CD14-positive monocyte (primary cell): Measurements from ENCODE around the gene EEFSEC. TPM values are rescaled to one million over a fixed set of nuclear protein-coding genes. Genes with fewer than 3 reads are reported as not detected.

ENCODE experiments used
- DNase-seq, 3 donors: peaks; one replicate each; pipeline ENCODE4 v3.0.0-alpha.2; 2011 to 2022
- H2AFZ ChIP-seq: 2 replicates; pipeline ENCODE4 v1.6.0; 2012; ENCODE audit warnings: mild to moderate bottlenecking, low read depth, low read length, inconsistent platforms; ENCODE audit not compliant: insufficient read depth, poor library complexity, severe bottlenecking
- H3K27ac ChIP-seq, 2 donors: 1 replicate in 1 of 2; 2 replicates in 1 of 2; pipeline ENCODE4 v1.5.1; 2012 to 2013; ENCODE audit warnings: low read length in 2 of 2, control low read depth in 1 of 2, inconsistent platforms in 1 of 2, low read depth in 1 of 2, mild to moderate bottlenecking in 1 of 2
- H3K27me3 ChIP-seq, 2 donors: one replicate each; pipeline versions ENCODE4 v1.6.0 to v1.6.1; 2011 to 2013; ENCODE audit warnings: low read length in 2 of 2; ENCODE audit not compliant: control insufficient read depth in 2 of 2, insufficient read depth in 2 of 2
- H3K36me3 ChIP-seq, 2 donors: replicated peaks in 1 of 2; 1 replicate in 1 of 2; 2 replicates in 1 of 2; pipeline versions ENCODE4 v1.5.1 to v1.6.1; 2012 to 2013; ENCODE audit warnings: low read length in 2 of 2, control low read depth in 1 of 2, inconsistent platforms in 1 of 2, mild to moderate bottlenecking in 1 of 2; ENCODE audit not compliant: insufficient read depth in 2 of 2, control insufficient read depth in 1 of 2
- H3K4me1 ChIP-seq, 2 donors: 1 replicate in 1 of 2; 2 replicates in 1 of 2; pipeline versions ENCODE4 v1.5.1 to v1.6.1; 2012 to 2013; ENCODE audit warnings: low read length in 2 of 2, control low read depth in 1 of 2, inconsistent platforms in 1 of 2, mild to moderate bottlenecking in 1 of 2, moderate library complexity in 1 of 2; ENCODE audit not compliant: insufficient read depth in 2 of 2, control insufficient read depth in 1 of 2
- H3K4me2 ChIP-seq: replicated peaks from 2 replicates; pipeline ENCODE3; 2012; ENCODE audit warnings: low read length, moderate library complexity, mild to moderate bottlenecking; ENCODE audit not compliant: poor library complexity, severe bottlenecking; ENCODE audit errors: extremely low read depth
- H3K4me3 ChIP-seq, 3 experiments: fragments of 200-600 bp in 1 of 3; sonication (generic) in 1 of 3; replicated peaks in 1 of 3; 1 replicate in 2 of 3; 2 replicates in 1 of 3; pipeline ENCODE4 v1.5.1; 2011 to 2013; ENCODE audit warnings: low read length in 3 of 3, mild to moderate bottlenecking in 3 of 3, control low read depth in 2 of 3, low read depth in 2 of 3, inconsistent platforms in 1 of 3, moderate library complexity in 1 of 3
- H3K79me2 ChIP-seq: 2 replicates; pipeline ENCODE4 v1.6.0; 2012; ENCODE audit warnings: mild to moderate bottlenecking, control low read depth, inconsistent platforms, low read length, moderate library complexity; ENCODE audit not compliant: insufficient read depth
- H3K9ac ChIP-seq: 2 replicates; pipeline ENCODE4 v1.6.0; 2017; ENCODE audit warnings: low read length, mild to moderate bottlenecking; ENCODE audit not compliant: insufficient read depth, poor library complexity, severe bottlenecking
- H3K9me3 ChIP-seq, 2 donors: replicated peaks in 1 of 2; 1 replicate in 1 of 2; 2 replicates in 1 of 2; pipeline versions ENCODE4 v1.5.1 to v1.6.1; 2012 to 2013; ENCODE audit warnings: low read length in 2 of 2, control low read depth in 1 of 2; ENCODE audit not compliant: control insufficient read depth in 1 of 2, insufficient read depth in 1 of 2
- H4K20me1 ChIP-seq: 2 replicates; pipeline ENCODE4 v1.6.0; 2012; ENCODE audit warnings: mild to moderate bottlenecking, low read length, control low read depth, moderate library complexity; ENCODE audit not compliant: insufficient read depth
- H3K27ac Mint-ChIP-seq, 7 donors: one replicate each; pipeline ENCODE4 v1.8.0; 2020; ENCODE audit warnings: mild to moderate bottlenecking in 7 of 7, mixed read lengths in 7 of 7, moderate library complexity in 6 of 7, inconsistent platforms in 2 of 7
- H3K27me3 Mint-ChIP-seq, 3 donors: one replicate each; pipeline ENCODE4 v1.8.0; 2021 to 2022; ENCODE audit warnings: low read depth in 3 of 3, mild to moderate bottlenecking in 3 of 3, mixed read lengths in 3 of 3, moderate library complexity in 3 of 3, inconsistent platforms in 1 of 3
- H3K36me3 Mint-ChIP-seq, 2 donors: one replicate each; pipeline ENCODE4 v1.8.0; 2020; ENCODE audit warnings: mixed read lengths in 2 of 2, inconsistent platforms in 1 of 2, mild to moderate bottlenecking in 1 of 2
- H3K4me1 Mint-ChIP-seq: one replicate; pipeline ENCODE4 v1.8.0; 2020; ENCODE audit warnings: mild to moderate bottlenecking, mixed read lengths
- H3K4me3 Mint-ChIP-seq, 2 donors: one replicate each; pipeline ENCODE4 v1.8.0; 2020; ENCODE audit warnings: mild to moderate bottlenecking in 2 of 2, mixed read lengths in 2 of 2, moderate library complexity in 1 of 2
- H3K9me3 Mint-ChIP-seq, 7 donors: one replicate each; pipeline ENCODE4 v1.8.0; 2020 to 2022; ENCODE audit warnings: mixed read lengths in 7 of 7, mild to moderate bottlenecking in 6 of 7, moderate library complexity in 6 of 7, inconsistent platforms in 2 of 7
- WGBS: methylation state at CpG from one replicate; pipeline ENCODE4 v1.1.5; 2013; ENCODE audit warnings: missing lambda C conversion rate; ENCODE audit not compliant: insufficient coverage; 5-methylcytosine and 5-hydroxymethylcytosine counted together
- intact Hi-C, 2 donors: fragments of 100-400 bp; cut with micrococcal nuclease; formaldehyde crosslinking; loops; one replicate each; pipeline versions ENCODE4 v1.15.0 to v1.15.1; 2023
- polyA plus RNA-seq, 3 donors: library from polyadenylated mRNA; depleted of rRNA in 1 of 3; unstranded in 2 of 3; stranded (reverse) in 1 of 3; fragments of 300-500 nt in 2 of 3; fragments of >200 nt in 1 of 3; fragmentation: Illumina TruSeq in 2 of 3; gene quantifications; 1 replicate in 2 of 3; 2 replicates in 1 of 3; pipeline ENCODE4 v1.2.3, GENCODE V29; 2012 to 2021
- TF ChIP-seq, protein P1 (sequence below): fragments of 200-600 bp; IDR thresholded peaks from one replicate; pipeline ENCODE4 v1.8.0; 2022; ENCODE audit warnings: antibody characterized with exemption, mild to moderate bottlenecking

EEFSEC gene
- polyA plus RNA-seq, 3 donors, result 13.3 to 14.9 (median 14.9) TPM

- H3K79me2 ChIP-seq, result no peaks in the 10 kb centered on the region
- H3K4me3 ChIP-seq, result no peak overlapping the region
- H2AFZ ChIP-seq, result no peak overlapping the region
- no peaks in the 10 kb centered on the region for H3K36me3 ChIP-seq
- H3K4me1 ChIP-seq, result peaks cover under 1 to 8% of the 10 kb centered on the region in 2 donors
- TF ChIP-seq, protein P1, sequence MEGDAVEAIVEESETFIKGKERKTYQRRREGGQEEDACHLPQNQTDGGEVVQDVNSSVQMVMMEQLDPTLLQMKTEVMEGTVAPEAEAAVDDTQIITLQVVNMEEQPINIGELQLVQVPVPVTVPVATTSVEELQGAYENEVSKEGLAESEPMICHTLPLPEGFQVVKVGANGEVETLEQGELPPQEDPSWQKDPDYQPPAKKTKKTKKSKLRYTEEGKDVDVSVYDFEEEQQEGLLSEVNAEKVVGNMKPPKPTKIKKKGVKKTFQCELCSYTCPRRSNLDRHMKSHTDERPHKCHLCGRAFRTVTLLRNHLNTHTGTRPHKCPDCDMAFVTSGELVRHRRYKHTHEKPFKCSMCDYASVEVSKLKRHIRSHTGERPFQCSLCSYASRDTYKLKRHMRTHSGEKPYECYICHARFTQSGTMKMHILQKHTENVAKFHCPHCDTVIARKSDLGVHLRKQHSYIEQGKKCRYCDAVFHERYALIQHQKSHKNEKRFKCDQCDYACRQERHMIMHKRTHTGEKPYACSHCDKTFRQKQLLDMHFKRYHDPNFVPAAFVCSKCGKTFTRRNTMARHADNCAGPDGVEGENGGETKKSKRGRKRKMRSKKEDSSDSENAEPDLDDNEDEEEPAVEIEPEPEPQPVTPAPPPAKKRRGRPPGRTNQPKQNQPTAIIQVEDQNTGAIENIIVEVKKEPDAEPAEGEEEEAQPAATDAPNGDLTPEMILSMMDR, result no peak
- no peaks in the 10 kb centered on the region for H4K20me1 ChIP-seq
- H3K27me3 ChIP-seq, result peaks cover 17 to 56% of the 10 kb centered on the region in 2 donors
- no peak for DNase-seq
- no peak overlapping the region for H3K27ac ChIP-seq
- Mint-ChIP-seq H3K27me3 (peaks cover 48 to 72% (median 49%) of the 10 kb centered on the region in 3 donors), H3K27ac (no peak overlapping the region), H3K36me3 (no peaks in the 10 kb centered on the region), H3K4me1 (peaks cover 6% of the 10 kb centered on the region), H3K9me3 (peaks cover 0 to 7% (median 3%) of the 10 kb centered on the region in 7 donors), H3K4me3 (peak overlapping the region in 1 of 2 donors; percentile 72)
- 82% methylated on average over 13 of the region's 13 CpGs for WGBS
- intact Hi-C loops, result loop anchor here in 1 of 2 donors (5.0 kb wide), 1 partner anchor 60 kb away; the partner anchor contains the start of gene GATA2
- no peak overlapping the region for H3K4me2 ChIP-seq
- H3K9ac ChIP-seq, result no peak overlapping the region
- peaks cover 0 to 5% of the 10 kb centered on the region in 2 donors for H3K9me3 ChIP-seq
Observed at GRCh38 chr3:128431803-128432300, 278.6 kb downstream of the EEFSEC start.

GRCh38 chr3:128432301-128432970 lies 279.2 kb downstream of the EEFSEC start:
- peaks cover 17 to 54% of the 10 kb centered on the region in 2 donors for H3K27me3 ChIP-seq
- no peaks in the 10 kb centered on the region for H3K36me3 Mint-ChIP-seq
- peaks cover 44 to 72% (median 46%) of the 10 kb centered on the region in 3 donors for H3K27me3 Mint-ChIP-seq
- intact Hi-C loops, result loop anchor here in 1 of 2 donors (5.0 kb wide), 1 partner anchor 60 kb away; the partner anchor contains the start of gene GATA2
- peaks cover 0 to 5% of the 10 kb centered on the region in 2 donors for H3K9me3 ChIP-seq
- no peak overlapping the region for H3K4me2 ChIP-seq
- H4K20me1 ChIP-seq, result no peaks in the 10 kb centered on the region
- peaks cover 0 to 8% of the 10 kb centered on the region in 2 donors for H3K4me1 ChIP-seq
- H3K4me1 Mint-ChIP-seq, result peaks cover 6% of the 10 kb centered on the region
- H3K27ac Mint-ChIP-seq, result peak overlapping the region in 1 of 7 donors; percentile 62
- 6% methylated on average over 38 of the region's 43 CpGs for WGBS
- peak overlapping the region in 1 of 2 donors; percentile 72 for H3K4me3 Mint-ChIP-seq
- H3K4me3 ChIP-seq, result no peak overlapping the region
- peaks cover 0 to 7% (median 3%) of the 10 kb centered on the region in 7 donors for H3K9me3 Mint-ChIP-seq
- H3K27ac ChIP-seq, result no peak overlapping the region
- H3K36me3 ChIP-seq, result no peaks in the 10 kb centered on the region
- H2AFZ ChIP-seq, result no peak overlapping the region
- TF ChIP-seq, protein P1, result no peak
- no peak for DNase-seq
- H3K9ac ChIP-seq, result no peak overlapping the region
- no peaks in the 10 kb centered on the region for H3K79me2 ChIP-seq
